Measurements from ENCODE around the gene EXOG. TPM values are rescaled to one million over a fixed set of nuclear protein-coding genes. Genes with fewer than 3 reads are reported as not detected.

EXOG gene
- total RNA-seq, 2 donors from 2014 or later, result 6.4 to 12.4 TPM

DNA sequence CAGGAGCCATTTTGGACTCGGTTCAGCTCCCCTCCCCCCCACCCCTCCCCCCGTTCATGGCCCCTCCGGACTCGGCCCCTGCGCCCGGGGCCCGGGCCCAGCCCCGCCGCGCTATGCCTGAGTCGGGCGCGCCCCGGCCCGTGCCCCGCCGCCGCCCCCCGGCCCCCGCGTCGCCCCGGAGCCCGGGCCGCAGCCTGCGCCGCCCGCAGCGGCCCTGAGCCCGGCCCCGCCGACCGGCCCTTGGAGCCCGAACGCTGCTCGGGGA is 42.3 kb upstream of the EXOG start:
- Histone ChIP-seq H3K4me3 (peak overlapping the region; percentile 70 to 83), H3K27ac (peak overlapping the region; percentile 89 to 92), H3K4me1 (replicated peaks) (peaks cover 3% of the 10 kb centered on the region), H3K27me3 (replicated peaks; ENCODE audit: insufficient read depth) (no peaks in the 10 kb centered on the region), H3K9me3 (no peaks in the 10 kb centered on the region), H3K36me3 (no peaks in the 10 kb centered on the region)
- intact Hi-C loops (cut with DNase I), result loop anchor here (5.0 kb wide), 1 partner anchor 317 kb away; the partner anchor contains the start of genes ACAA1 and MYD88
- no peak for DNase-seq (ENCODE audit: low spot score)
- 0% methylated on average over 15 of the region's 36 CpGs for WGBS
- TF ChIP-seq, protein P1, sequence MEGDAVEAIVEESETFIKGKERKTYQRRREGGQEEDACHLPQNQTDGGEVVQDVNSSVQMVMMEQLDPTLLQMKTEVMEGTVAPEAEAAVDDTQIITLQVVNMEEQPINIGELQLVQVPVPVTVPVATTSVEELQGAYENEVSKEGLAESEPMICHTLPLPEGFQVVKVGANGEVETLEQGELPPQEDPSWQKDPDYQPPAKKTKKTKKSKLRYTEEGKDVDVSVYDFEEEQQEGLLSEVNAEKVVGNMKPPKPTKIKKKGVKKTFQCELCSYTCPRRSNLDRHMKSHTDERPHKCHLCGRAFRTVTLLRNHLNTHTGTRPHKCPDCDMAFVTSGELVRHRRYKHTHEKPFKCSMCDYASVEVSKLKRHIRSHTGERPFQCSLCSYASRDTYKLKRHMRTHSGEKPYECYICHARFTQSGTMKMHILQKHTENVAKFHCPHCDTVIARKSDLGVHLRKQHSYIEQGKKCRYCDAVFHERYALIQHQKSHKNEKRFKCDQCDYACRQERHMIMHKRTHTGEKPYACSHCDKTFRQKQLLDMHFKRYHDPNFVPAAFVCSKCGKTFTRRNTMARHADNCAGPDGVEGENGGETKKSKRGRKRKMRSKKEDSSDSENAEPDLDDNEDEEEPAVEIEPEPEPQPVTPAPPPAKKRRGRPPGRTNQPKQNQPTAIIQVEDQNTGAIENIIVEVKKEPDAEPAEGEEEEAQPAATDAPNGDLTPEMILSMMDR (IDR thresholded peaks at IDR 0.05), result no peak
- TF ChIP-seq POLR2AphosphoS5 (IDR thresholded peaks at IDR 0.05), result no peak
- no peak for TF ChIP-seq POLR2A (IDR thresholded peaks at IDR 0.05)

DNA sequence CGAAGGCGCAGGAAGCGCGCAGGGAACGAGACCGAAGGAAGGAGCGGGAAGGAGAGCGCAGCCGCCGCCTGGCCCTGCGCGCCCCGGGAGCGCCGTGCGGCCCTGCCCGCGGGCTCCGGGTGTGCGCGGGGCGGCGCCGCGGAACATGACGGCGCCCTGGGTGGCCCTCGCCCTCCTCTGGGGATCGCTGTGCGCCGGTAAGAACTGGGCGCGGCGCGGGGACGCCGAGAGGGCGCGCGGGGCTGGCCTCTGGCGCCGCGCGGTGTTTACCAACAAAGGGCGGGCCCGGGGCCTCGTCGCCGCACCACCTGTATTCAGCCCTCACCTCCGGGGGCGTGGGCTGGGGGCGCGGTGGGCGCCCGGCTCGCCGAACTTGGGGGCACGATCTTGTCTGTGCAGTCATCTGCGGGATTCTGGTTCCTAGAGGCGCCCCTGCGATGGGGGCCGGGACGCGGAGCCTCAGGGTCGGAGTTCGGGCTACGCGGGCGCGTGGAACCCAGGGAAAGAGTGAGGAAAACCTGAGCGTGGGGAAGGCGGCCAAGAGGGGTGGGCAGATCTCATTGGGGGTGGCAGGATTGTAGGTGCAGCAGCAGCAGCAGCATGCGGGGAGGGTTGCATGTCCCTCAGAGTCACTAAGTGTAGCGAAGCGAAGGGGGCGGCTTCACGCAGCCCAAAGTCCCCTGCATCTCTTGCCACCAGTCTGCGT is 41.8 kb upstream of the EXOG start:
- H3K36me3 ChIP-seq, result no peaks in the 10 kb centered on the region
- H3K27ac ChIP-seq, result peak overlapping the region; percentile 89 to 92
- no peaks in the 10 kb centered on the region for H3K27me3 ChIP-seq (replicated peaks; ENCODE audit: insufficient read depth)
- TF ChIP-seq, protein P1 (IDR thresholded peaks at IDR 0.05), result no peak
- TF ChIP-seq POLR2A (IDR thresholded peaks at IDR 0.05), result no peak
- no peak for TF ChIP-seq POLR2AphosphoS5 (IDR thresholded peaks at IDR 0.05)
- H3K9me3 ChIP-seq, result no peaks in the 10 kb centered on the region
- intact Hi-C loops (cut with DNase I), result loop anchor here (5.0 kb wide), 1 partner anchor 317 kb away; the partner anchor contains the start of genes ACAA1 and MYD88
- peaks cover 3% of the 10 kb centered on the region for H3K4me1 ChIP-seq (replicated peaks)
- WGBS, result under 1% methylated on average over 77 of the region's 78 CpGs
- peak; percentile 25 for DNase-seq (ENCODE audit: low spot score)
- peak overlapping the region; percentile 70 to 83 for H3K4me3 ChIP-seq

DNA sequence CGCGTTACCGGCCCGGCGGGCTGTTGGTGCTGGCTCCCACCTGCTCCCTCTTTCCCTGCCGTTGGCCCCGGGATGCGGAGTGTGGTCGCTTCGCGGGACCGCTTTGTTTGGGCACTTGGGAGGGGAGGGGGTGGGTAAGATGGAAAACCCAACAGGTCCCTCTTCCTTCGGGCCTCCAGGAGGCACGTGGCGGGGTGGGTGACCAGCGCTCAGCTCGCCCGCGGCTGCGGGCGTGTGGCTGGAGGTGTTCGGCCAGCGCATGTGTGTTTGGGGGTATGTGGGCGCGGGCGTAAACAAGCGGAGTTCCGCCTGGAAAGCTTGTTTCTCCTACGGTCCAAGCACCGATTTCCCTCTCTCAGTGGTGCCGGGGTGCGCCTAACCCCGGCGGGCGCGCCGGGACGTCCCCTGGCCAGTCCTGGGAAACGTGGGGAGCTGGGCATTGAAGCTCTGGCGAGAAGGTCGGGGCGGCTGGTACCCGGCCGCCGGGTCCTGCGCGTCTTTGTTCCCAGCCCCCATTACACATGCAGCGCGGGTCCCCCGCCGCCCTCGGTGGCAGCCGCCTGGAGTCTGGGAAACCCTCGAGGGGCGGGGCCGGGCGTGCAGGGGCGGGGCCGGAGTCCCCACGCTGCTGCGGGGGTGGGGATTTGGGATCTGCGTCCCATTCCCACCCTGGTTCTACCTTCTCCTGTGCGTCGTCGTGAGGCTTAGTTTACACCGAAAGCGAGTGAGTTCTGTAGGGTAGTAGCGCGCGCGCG is 41.1 kb upstream of the EXOG start:
- peak; percentile 88 for DNase-seq (ENCODE audit: low spot score)
- H3K36me3 ChIP-seq, result no peaks in the 10 kb centered on the region
- H3K4me3 ChIP-seq, result peak overlapping the region; percentile 70 to 83
- no peaks in the 10 kb centered on the region for H3K27me3 ChIP-seq (replicated peaks; ENCODE audit: insufficient read depth)
- H3K4me1 ChIP-seq (replicated peaks), result peaks cover 10% of the 10 kb centered on the region
- H3K9me3 ChIP-seq, result no peaks in the 10 kb centered on the region
- intact Hi-C loops (cut with DNase I), result loop anchor here (5.0 kb wide), 2 partner anchors 37 to 318 kb away; partner anchors contain the start of genes ACAA1 and MYD88
- TF ChIP-seq POLR2AphosphoS5 (IDR thresholded peaks at IDR 0.05) (peak; percentile 81), POLR2A (IDR thresholded peaks at IDR 0.05) (peak; percentile 61)
- TF ChIP-seq, protein P1 (IDR thresholded peaks at IDR 0.05), result no peak
- H3K27ac ChIP-seq, result peak overlapping the region; percentile 89 to 92
- WGBS, result under 1% methylated on average over 70 of the region's 72 CpGs

DNA sequence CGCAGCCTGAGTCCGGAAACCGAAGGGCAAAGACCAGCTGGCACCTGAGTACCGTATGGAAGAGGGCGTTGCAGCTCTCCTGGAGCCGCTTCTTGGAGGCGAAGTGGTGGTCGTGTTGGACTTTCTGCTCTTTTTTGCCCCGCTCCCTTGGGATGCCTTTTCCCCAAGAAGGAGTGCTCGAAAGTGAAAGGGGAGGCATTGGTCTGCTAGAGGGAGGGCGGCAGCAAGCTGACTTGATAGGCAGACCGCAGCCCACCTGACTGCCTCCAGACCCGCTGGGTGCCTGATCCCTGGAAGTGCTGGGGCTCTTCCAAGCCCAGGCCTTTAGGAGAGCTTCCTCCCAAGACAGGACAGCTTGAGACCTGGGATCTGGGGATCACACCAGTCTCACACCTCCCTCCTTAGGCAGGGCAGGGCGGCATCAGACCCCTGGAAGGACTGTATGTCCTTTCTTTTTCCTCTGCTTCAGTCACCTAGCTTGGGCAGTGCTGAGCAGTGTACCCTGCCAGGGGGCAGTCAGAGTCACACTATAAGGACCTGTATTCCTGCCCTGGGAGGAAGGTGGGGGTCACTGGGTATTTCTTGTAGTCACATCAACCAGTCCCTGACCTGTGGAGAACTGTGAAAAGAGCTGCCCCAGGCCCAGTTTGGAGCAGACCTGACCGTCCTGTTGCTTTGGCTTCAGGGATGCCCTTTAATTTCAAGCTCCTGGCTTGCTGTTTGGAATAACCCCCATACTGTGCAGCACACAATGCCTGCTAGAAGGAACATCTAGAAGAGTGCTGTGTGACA is 40.3 kb upstream of the EXOG start:
- intact Hi-C loops (cut with DNase I), result loop anchor here (5.0 kb wide), 1 partner anchor 36 kb away; no protein-coding TSS in a partner anchor
- Histone ChIP-seq H3K36me3 (no peaks in the 10 kb centered on the region), H3K9me3 (no peaks in the 10 kb centered on the region), H3K27me3 (replicated peaks; ENCODE audit: insufficient read depth) (no peaks in the 10 kb centered on the region), H3K27ac (peak overlapping the region; percentile 89 to 92), H3K4me3 (peak overlapping the region; percentile 70 to 83), H3K4me1 (replicated peaks) (peaks cover 13% of the 10 kb centered on the region)
- DNase-seq (ENCODE audit: low spot score), result no peak
- WGBS, result 10% methylated on average over 15 of the region's 15 CpGs
- TF ChIP-seq POLR2AphosphoS5 (IDR thresholded peaks at IDR 0.05) (no peak), POLR2A (IDR thresholded peaks at IDR 0.05) (peak; percentile 28)

All from prostate gland (tissue), 2 donors.